Gastroesophageal sphincter (tissue), 4 donors: ENCODE data around the gene OSCAR. TPM values are rescaled to one million over a fixed set of nuclear protein-coding genes. Genes with fewer than 3 reads are reported as not detected.

Experiments
- ATAC-seq: fragments of 150-250 bp; one replicate; pipeline ENCODE4 v1.9.1; 2016; ENCODE audit warnings: mild to moderate bottlenecking, moderate library complexity
- H3K27ac ChIP-seq, 4 donors: fragments of 200-600 bp; sonication (generic) in 3 of 4; 1 replicate in 3 of 4; 2 replicates in 1 of 4; pipeline ENCODE4 v1.5.1; 2016 to 2019
- H3K27me3 ChIP-seq: fragments of 200-600 bp; sonication (generic); one replicate; pipeline ENCODE4 v1.5.1; 2019
- H3K36me3 ChIP-seq, 2 donors: fragments of 200-600 bp; sonication (generic); one replicate each; pipeline ENCODE4 v1.5.1; 2019; ENCODE audit warnings: control low read depth in 1 of 2
- H3K4me1 ChIP-seq, 3 donors: fragments of 200-600 bp; sonication (generic); 1 replicate in 2 of 3; 2 replicates in 1 of 3; pipeline ENCODE4 v1.5.1; 2016 to 2019; ENCODE audit warnings: control low read depth in 2 of 3
- H3K4me3 ChIP-seq, 2 donors: fragments of 200-600 bp; sonication (generic); one replicate each; pipeline ENCODE4 v1.5.1; 2019; ENCODE audit warnings: mild to moderate bottlenecking in 1 of 2, moderate library complexity in 1 of 2
- H3K9me3 ChIP-seq, 3 donors: fragments of 200-600 bp; sonication (generic); one replicate each; pipeline ENCODE4 v1.5.1; 2017 to 2019; ENCODE audit warnings: control low read depth in 2 of 3
- CTCF ChIP-seq, 4 experiments: fragments of 200-600 bp in 2 of 4; fragments of 450-650 bp in 2 of 4; sonication (generic) in 1 of 4; IDR thresholded peaks; one replicate each; pipeline ENCODE4 v1.5.1; 2017 to 2019; ENCODE audit warnings: antibody characterized with exemption in 4 of 4, mild to moderate bottlenecking in 2 of 4, moderate library complexity in 2 of 4
- EP300 ChIP-seq: sonication (generic); formaldehyde crosslinking; IDR thresholded peaks from one replicate; pipeline ENCODE4 v1.6.1; 2017; ENCODE audit warnings: antibody characterized with exemption, mild to moderate bottlenecking
- POLR2A ChIP-seq, 2 donors: fragments of 450-650 bp; IDR thresholded peaks; one replicate each; pipeline ENCODE4 v1.6.1; 2017; ENCODE audit warnings: antibody characterized with exemption in 2 of 2, mild to moderate bottlenecking in 2 of 2, moderate library complexity in 1 of 2
- POLR2AphosphoS5 ChIP-seq: sonication (generic); formaldehyde crosslinking; IDR thresholded peaks from one replicate; pipeline ENCODE4 v1.6.1; 2017; ENCODE audit warnings: antibody characterized with exemption
- WGBS, 2 donors: methylation state at CpG; one replicate each; pipeline ENCODE4 v1.1.5; 2018; ENCODE audit warnings: low coverage in 1 of 2; 5-methylcytosine and 5-hydroxymethylcytosine counted together
- total RNA-seq, 4 donors: library from RNA; depleted of rRNA; stranded (reverse); fragments of >200 nt; gene quantifications; one replicate each; pipeline ENCODE4 v1.1.0, GENCODE V29; 2016

OSCAR gene
- total RNA-seq, 4 donors from 2014 or later = 1.2 to 2.4 (median 2.1) TPM; not detected in 1

- WGBS, 2 donors = 80 to 90% methylated on average over 1 to 4 of the region's 28 CpGs
These were observed 45.0 kb upstream of the OSCAR start for GRCh38 chr19:54145541-54146158.

GRCh38 chr19:54142166-54142780 lies 41.7 kb upstream of the OSCAR start:
- no peak for ATAC-seq
- no peaks in the 10 kb centered on the region for H3K27me3 ChIP-seq
- no peak overlapping the region for H3K4me3 ChIP-seq
- H3K36me3 ChIP-seq = peaks cover 0 to 66% of the 10 kb centered on the region in 2 donors
- TF ChIP-seq POLR2A (IDR thresholded peaks at IDR 0.05) = no peak
- TF ChIP-seq EP300 = no peak
- TF ChIP-seq CTCF (IDR thresholded peaks at IDR 0.05) = no peak
- H3K9me3 ChIP-seq = no peaks in the 10 kb centered on the region
- H3K4me1 ChIP-seq = peaks cover 2 to 54% (median 26%) of the 10 kb centered on the region in 3 donors
- WGBS, 2 donors = 67 to 83% methylated on average over 3 to 5 of the region's 7 CpGs
- H3K27ac ChIP-seq = no peak overlapping the region

More at GRCh38 chr19:54145541-54146158, 45.0 kb upstream of the OSCAR start:
- no peaks in the 10 kb centered on the region for H3K9me3 ChIP-seq
- no peak overlapping the region for H3K4me3 ChIP-seq
- TF ChIP-seq EP300 (no peak), CTCF (IDR thresholded peaks at IDR 0.05) (no peak), POLR2A (IDR thresholded peaks at IDR 0.05) (no peak), POLR2AphosphoS5 (no peak)
- ATAC-seq = no peak
- no peak overlapping the region for H3K27ac ChIP-seq
- H3K27me3 ChIP-seq = no peaks in the 10 kb centered on the region
- H3K4me1 ChIP-seq = peaks cover 0 to 39% (median 12%) of the 10 kb centered on the region in 3 donors
- H3K36me3 ChIP-seq = peaks cover 0 to 95% of the 10 kb centered on the region in 2 donors

GRCh38 chr19:54141356-54141755 lies 40.8 kb upstream of the OSCAR start:
- Histone ChIP-seq H3K9me3 (no peaks in the 10 kb centered on the region), H3K27ac (no peak overlapping the region), H3K4me1 (peaks cover 2 to 49% (median 22%) of the 10 kb centered on the region in 3 donors), H3K4me3 (no peak overlapping the region), H3K36me3 (peaks cover 0 to 56% of the 10 kb centered on the region in 2 donors), H3K27me3 (no peaks in the 10 kb centered on the region)
- no peak for TF ChIP-seq EP300
- TF ChIP-seq POLR2A (IDR thresholded peaks at IDR 0.05) = no peak
- no peak for TF ChIP-seq CTCF (IDR thresholded peaks at IDR 0.05)
- TF ChIP-seq POLR2AphosphoS5 = no peak
- ATAC-seq = no peak
- WGBS, 2 donors = 80 to 85% methylated on average over 1 to 3 of the region's 3 CpGs

- H3K9me3 ChIP-seq = no peaks in the 10 kb centered on the region
- H3K27ac ChIP-seq = peak overlapping the region in 3 of 4 donors; percentile 95 to 98 (median 97)
- no peak for ATAC-seq
- no peak for TF ChIP-seq POLR2A (IDR thresholded peaks at IDR 0.05)
- TF ChIP-seq CTCF (IDR thresholded peaks at IDR 0.05) = no peak
- no peak for TF ChIP-seq EP300
- TF ChIP-seq POLR2AphosphoS5 = no peak
- peaks cover 2 to 49% (median 28%) of the 10 kb centered on the region in 3 donors for H3K4me1 ChIP-seq
- 34% methylated on average over 7 of the region's 31 CpGs; no CpG with 5 or more reads in 1 of the 2 donors for WGBS, 2 donors
- H3K4me3 ChIP-seq = peak overlapping the region; percentile 100
- peaks cover 0 to 30% of the 10 kb centered on the region in 2 donors for H3K36me3 ChIP-seq
- H3K27me3 ChIP-seq = no peaks in the 10 kb centered on the region
These were observed 38.1 kb upstream of the OSCAR start for GRCh38 chr19:54138489-54139256.
